PC-9 (cell line): ENCODE data around the gene CTSE.

ENCODE experiments used
- EZH2 ChIP-seq: fragments of 200-600 bp; sonication (generic); IDR thresholded peaks from 2 replicates; pipeline ENCODE4 v1.8.0; 2017; ENCODE audit warnings: antibody characterized with exemption, low read depth
- TF ChIP-seq, protein P1 (sequence below): fragments of 200-600 bp; sonication (generic); conservative IDR thresholded peaks from 2 replicates; pipeline ENCODE4 v1.6.1; 2017; ENCODE audit warnings: mixed run types, antibody characterized with exemption, mild to moderate bottlenecking, moderate library complexity

DNA sequence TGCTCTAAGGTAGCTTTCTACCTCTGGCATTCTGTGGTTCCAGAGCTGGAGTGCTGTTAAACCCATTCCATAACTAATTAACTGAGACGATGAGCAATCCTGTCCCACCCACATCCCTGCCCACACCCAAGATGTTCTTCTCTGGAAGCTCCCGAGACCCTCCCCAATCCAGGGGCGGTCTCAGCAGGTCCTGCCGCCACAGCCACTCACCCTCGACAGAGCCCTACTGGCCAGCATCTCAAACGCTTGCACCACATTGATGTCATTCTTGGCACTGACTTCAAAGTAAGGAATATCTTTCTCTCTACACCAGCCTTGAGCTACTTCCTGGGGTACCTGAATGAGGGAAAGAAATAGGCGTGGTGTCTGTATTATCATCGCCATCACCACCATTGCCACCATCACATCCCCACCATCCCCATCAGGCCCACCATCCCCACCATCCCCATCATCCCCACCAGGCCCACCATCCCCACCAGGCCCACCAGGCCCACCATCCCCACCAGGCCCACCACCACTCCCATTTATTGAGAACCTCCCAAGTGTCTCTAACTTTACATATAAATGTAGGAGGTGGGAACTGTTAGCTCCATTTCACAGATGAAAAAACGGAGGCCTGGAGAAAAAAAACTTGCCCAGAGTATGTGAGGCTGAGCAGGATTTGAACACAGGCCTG, 38.2 kb downstream of the CTSE start:
- TF ChIP-seq, protein P1, sequence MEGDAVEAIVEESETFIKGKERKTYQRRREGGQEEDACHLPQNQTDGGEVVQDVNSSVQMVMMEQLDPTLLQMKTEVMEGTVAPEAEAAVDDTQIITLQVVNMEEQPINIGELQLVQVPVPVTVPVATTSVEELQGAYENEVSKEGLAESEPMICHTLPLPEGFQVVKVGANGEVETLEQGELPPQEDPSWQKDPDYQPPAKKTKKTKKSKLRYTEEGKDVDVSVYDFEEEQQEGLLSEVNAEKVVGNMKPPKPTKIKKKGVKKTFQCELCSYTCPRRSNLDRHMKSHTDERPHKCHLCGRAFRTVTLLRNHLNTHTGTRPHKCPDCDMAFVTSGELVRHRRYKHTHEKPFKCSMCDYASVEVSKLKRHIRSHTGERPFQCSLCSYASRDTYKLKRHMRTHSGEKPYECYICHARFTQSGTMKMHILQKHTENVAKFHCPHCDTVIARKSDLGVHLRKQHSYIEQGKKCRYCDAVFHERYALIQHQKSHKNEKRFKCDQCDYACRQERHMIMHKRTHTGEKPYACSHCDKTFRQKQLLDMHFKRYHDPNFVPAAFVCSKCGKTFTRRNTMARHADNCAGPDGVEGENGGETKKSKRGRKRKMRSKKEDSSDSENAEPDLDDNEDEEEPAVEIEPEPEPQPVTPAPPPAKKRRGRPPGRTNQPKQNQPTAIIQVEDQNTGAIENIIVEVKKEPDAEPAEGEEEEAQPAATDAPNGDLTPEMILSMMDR, result no peak
- TF ChIP-seq EZH2, result no peak
